Suppressor macrophage treated with lipopolysaccharide for 4 hours (primary cell): ENCODE data around the gene ST6GALNAC4.

ENCODE experiments used
- DNase-seq: peaks from one replicate; pipeline ENCODE4 v3.0.0-alpha.2; 2020

The ST6GALNAC4 gene

GRCh38 chr9:127869310-127870152, 47.3 kb downstream of the ST6GALNAC4 start:
- peak; percentile 96 for DNase-seq

GRCh38 chr9:127868278-127868902, 48.5 kb downstream of the ST6GALNAC4 start:
- no peak for DNase-seq

- DNase-seq = no peak
Observed at GRCh38 chr9:127867356-127868277, 49.2 kb downstream of the ST6GALNAC4 start.

DNA sequence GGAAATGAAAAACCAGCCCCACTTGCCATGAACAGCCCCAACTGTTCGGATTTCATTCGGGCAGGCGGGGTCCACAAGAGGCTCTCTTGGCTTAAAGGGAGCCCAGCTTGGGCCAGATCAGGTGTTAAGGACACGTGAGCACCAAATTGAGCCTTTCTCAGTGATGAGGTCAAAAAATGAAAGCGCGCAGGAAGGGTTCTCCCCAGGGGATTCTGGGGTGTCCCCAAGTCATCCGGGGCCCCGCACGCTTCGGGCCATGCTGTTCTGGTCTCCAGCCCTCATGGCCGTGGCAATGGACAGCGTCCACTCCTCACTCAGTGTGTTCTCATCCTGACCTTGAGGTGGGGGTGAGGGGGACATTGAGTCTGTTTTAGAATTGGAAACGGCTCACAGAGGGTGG, 50.3 kb downstream of the ST6GALNAC4 start:
- DNase-seq = no peak

DNA sequence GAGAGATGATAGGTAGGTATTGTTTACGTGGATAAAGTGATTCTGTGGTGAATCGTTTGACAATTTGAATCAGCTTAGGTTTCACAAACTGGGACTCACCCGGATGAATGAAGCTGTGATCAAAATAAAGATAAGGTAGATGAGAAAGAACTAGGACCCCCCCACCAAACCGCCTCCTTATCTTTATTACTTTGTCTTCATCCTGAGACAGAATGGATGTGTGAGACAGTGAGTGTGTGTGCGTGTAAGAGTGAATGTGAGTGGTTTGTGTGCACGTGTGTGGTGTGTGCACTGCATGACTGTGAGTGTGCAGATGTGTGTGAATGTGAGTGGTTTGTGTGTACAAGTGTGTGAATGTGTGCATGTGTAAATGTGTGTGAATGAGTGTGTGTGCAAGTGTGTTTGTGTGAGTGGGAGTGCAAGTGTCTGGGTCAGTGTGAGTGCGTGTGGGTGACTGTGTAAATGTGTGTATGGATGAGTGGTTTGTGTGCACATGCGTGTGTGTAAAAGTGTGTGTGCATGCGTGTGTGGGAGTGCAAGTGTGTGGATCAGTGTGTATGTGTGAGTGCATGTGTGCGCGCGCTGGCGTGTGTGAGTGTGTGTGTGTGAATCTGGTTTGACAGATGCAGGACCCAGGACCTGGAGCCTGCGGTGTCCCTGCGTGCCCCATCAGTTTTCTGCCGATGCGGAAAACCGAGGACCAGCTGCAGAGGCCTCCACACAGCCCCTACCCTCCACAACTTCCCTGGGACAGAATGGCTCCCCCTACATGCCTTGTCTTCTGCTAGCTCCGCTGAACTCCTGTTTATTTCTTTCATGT, 51.0 kb downstream of the ST6GALNAC4 start:
- no peak for DNase-seq

- peak; percentile 68 for DNase-seq
Observed at GRCh38 chr9:127863191-127863621, 53.6 kb downstream of the ST6GALNAC4 start.

DNA sequence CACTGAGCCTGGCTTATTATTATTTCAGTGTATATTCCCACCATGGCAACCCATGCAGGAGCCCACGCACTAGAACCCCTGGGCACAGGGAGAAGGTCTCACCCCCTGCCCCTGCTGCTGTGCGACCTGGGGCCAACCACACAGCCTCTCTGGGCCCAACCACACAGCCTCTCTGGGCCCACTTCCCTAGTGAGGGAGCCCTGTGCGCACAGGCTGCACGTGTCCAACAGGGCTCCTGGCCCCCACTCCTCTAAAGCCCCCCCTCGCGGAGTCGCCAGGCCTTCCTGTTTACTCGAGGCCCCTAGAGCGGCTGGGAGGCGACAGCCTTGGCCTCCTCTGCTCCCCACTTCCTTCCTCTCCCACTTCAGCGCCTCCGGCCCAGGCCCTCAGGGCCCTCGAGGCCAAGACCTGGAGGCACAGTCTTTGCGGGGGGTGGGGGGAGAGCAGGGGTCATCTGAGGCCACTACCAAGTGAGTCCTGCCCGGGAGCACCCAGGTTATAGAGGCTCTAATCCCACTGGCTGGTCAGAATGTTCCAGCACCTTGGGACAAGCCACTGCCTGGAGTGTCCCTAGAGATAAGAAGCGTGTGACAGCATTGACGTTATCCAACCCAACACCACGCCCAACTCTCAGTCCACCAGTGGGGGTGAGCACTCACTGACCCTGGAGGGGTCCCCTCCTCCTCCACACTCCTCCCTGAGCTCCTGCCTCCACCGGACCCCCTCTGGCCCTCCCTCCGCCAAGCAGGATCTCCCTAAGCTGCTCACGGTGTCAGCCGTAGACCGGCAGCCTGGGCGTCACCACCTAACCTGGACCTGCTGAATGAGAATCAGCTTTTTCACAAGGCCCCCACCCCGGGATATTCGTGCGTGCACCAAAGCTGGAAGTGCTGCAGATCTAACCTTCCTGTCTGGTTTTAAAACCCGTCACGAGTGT, 54.5 kb downstream of the ST6GALNAC4 start:
- peak; percentile 60 for DNase-seq

DNA sequence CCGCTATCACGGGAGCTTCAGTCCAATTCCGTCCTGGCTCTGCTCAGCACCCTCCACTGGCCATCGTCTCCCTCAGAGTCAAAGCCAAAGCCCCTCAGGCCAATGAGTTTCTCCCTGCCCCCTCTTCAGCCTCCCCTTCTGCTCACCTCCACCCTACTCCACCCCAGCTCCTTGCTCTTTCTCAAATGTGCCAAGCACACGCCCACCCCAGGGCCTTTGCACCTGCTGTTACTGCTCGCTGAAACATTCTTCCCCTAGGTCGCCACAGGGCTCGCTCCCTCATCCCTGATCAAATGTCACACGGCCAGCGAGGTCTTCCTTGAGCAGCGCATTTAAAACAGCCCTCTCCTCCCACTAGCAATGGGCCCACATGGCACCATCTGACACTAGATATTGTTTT, 56.1 kb downstream of the ST6GALNAC4 start:
- DNase-seq = no peak

DNA sequence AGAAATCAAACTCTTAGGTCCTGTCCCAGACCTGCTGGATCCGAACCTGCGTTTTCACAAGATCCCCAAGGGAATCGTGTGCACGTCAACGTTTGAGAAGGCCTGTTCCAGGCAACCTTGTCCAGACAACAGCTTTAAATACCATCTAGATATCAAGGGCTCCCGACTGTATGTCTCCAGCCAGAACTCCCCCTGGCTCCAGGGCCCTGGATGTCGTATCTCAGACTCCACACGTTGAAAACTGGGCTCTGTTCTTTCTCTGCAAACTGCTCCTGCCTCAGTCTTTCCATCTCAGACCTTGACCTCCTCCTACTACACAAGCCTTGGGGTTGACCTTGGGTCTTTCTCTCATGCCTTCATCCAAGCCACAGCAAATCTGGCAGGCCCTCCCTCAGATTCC, 56.6 kb downstream of the ST6GALNAC4 start:
- no peak for DNase-seq

DNA sequence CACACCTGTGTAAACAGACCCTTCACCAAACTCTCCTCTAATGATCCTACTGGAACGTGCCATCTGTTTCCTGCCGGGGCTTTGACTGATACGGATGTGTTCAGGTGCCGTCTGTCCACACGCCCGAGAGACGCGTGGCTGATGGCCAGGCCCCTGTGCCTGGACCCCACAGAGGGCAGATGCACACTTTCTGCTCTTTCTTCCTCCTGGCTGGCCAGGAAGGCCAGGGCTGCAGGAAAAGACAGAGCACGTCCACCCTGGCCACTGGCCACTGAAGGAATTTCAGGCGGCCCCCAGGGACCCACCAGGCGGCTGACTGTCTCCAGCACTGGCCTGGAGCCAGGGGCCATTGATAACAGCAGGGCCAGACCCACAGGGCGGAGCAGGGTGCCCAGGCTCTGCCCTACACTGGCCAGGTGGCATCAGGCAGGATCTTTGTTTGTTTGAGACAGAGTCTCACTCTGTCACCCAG, 58.8 kb downstream of the ST6GALNAC4 start:
- DNase-seq = no peak
